Measurements from ENCODE around the gene ARHGAP12.

DNA sequence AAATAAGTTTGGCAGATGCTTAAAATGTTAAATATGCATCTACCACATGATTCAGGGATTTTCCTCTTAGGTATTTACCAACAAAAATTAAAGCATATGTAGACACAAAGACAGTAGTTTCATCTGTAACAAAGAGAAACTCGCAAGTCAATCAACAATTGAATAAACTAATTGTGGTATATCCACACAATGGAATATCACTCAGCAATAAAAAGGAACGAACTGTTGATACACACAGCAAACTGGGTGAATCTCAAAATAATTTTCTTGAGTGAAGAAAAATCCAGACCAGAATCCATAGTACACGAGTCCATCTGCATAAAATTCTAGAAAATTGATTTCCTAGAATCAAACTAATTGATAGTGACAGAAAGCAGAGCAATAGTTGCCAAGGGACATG lies 5.2 kb downstream of the ARHGAP12 start:
- TF ChIP-seq EZH2phosphoT487 (IDR thresholded peaks at IDR 0.05) (no peak), EZH2 (IDR thresholded peaks at IDR 0.05) (no peak)
- TF ChIP-seq, protein P1, sequence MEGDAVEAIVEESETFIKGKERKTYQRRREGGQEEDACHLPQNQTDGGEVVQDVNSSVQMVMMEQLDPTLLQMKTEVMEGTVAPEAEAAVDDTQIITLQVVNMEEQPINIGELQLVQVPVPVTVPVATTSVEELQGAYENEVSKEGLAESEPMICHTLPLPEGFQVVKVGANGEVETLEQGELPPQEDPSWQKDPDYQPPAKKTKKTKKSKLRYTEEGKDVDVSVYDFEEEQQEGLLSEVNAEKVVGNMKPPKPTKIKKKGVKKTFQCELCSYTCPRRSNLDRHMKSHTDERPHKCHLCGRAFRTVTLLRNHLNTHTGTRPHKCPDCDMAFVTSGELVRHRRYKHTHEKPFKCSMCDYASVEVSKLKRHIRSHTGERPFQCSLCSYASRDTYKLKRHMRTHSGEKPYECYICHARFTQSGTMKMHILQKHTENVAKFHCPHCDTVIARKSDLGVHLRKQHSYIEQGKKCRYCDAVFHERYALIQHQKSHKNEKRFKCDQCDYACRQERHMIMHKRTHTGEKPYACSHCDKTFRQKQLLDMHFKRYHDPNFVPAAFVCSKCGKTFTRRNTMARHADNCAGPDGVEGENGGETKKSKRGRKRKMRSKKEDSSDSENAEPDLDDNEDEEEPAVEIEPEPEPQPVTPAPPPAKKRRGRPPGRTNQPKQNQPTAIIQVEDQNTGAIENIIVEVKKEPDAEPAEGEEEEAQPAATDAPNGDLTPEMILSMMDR (IDR thresholded peaks at IDR 0.05) = no peak

Data from neural progenitor cell (in vitro differentiated cells).